HG03039 (cell line): ENCODE data around the gene EYA4.

Experiments used
- ATAC-seq: cut with Tn5 transposase; IDR thresholded peaks from one replicate; pipeline ENCODE4 v1.9.1; 2021; ENCODE audit warnings: mild to moderate bottlenecking, moderate library complexity; ENCODE audit not compliant: unreplicated experiment

The EYA4 gene

GRCh38 chr6:133341607-133342158, 100.5 kb downstream of the EYA4 start:
- ATAC-seq: no peak

GRCh38 chr6:133343220-133343619, 102.1 kb downstream of the EYA4 start:
- no peak for ATAC-seq

- ATAC-seq: no peak
Observed at GRCh38 chr6:133348846-133349245, 107.7 kb downstream of the EYA4 start.

- ATAC-seq: no peak
Observed at GRCh38 chr6:133350928-133351327, 109.8 kb downstream of the EYA4 start.

GRCh38 chr6:133352046-133352445, 110.9 kb downstream of the EYA4 start:
- ATAC-seq: no peak

- no peak for ATAC-seq
Observed at GRCh38 chr6:133353061-133353460, 111.9 kb downstream of the EYA4 start.

GRCh38 chr6:133355922-133356321, 114.8 kb downstream of the EYA4 start:
- ATAC-seq: no peak

- ATAC-seq: no peak
Observed at GRCh38 chr6:133358574-133359150, 117.5 kb downstream of the EYA4 start.

- ATAC-seq: no peak
Observed at GRCh38 chr6:133359256-133359655, 118.1 kb downstream of the EYA4 start.

- ATAC-seq: no peak
Observed at GRCh38 chr6:133359760-133360159, 118.6 kb downstream of the EYA4 start.

GRCh38 chr6:133360194-133360593, 119.0 kb downstream of the EYA4 start:
- no peak for ATAC-seq

GRCh38 chr6:133362813-133363212, 121.7 kb downstream of the EYA4 start:
- no peak for ATAC-seq

- ATAC-seq: no peak
Observed at GRCh38 chr6:133368664-133369063, 127.5 kb downstream of the EYA4 start.

GRCh38 chr6:133369773-133370272, 128.7 kb downstream of the EYA4 start:
- ATAC-seq: no peak

GRCh38 chr6:133376743-133377142, 135.6 kb downstream of the EYA4 start:
- ATAC-seq: no peak

GRCh38 chr6:133377219-133377618, 136.1 kb downstream of the EYA4 start:
- ATAC-seq: no peak

GRCh38 chr6:133380047-133380446, 138.9 kb downstream of the EYA4 start:
- ATAC-seq: no peak

GRCh38 chr6:133380723-133381122, 139.6 kb downstream of the EYA4 start:
- ATAC-seq: no peak

- no peak for ATAC-seq
Observed at GRCh38 chr6:133388731-133389130, 147.6 kb downstream of the EYA4 start.

GRCh38 chr6:133390168-133390567, 149.0 kb downstream of the EYA4 start:
- no peak for ATAC-seq

- ATAC-seq: no peak
Observed at GRCh38 chr6:133392015-133392414, 150.9 kb downstream of the EYA4 start.

- no peak for ATAC-seq
Observed at GRCh38 chr6:133392641-133393040, 151.5 kb downstream of the EYA4 start.

- no peak for ATAC-seq
Observed at GRCh38 chr6:133393891-133394290, 152.7 kb downstream of the EYA4 start.
